GM19099 (cell line): ENCODE data around the gene HTR7.

Experiments
- POLR2A ChIP-seq: IDR thresholded peaks from 3 replicates; pipeline ENCODE4 v1.6.1; 2011; ENCODE audit warnings: low read depth; ENCODE audit not compliant: insufficient read length; ENCODE audit errors: extremely low read depth

HTR7 gene

DNA sequence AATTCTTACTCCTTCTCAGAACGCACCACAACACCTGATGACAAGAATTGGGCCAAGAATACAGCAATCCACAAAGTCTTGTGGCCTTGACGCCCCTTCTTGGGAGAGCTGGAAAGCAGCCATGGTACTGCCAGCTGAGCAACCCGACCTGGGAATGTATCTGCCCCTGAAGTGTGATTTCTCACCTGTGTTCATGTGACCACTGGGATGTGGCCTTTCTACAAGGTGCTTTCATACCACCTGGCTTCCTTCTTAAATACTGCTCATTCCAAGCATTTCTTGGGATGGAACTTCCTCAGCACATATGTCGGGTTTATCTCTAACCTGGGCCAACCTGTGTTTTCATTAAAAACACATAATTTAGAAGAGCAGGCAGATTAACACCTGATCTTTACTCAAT, 72.1 kb downstream of the HTR7 start:
- no peak for TF ChIP-seq POLR2A

DNA sequence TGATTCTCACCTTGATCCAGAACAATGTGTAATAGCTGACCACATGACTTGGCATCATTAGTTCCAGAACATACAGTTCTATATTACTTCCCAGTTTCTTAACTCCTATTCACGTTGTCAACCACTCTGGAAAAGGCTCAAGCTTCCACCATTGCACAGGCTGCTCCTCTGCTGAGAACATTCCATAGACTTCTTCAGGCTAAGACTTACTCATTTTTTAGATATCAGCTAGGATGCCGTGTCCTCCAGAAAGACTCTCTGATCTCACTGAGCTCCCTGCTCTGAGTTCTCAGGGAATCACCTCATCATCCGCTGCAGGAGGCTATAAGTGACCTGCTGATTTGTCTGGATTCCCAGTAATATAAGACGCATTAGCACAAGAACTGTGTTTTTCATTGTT, 73.1 kb downstream of the HTR7 start:
- TF ChIP-seq POLR2A, result no peak

DNA sequence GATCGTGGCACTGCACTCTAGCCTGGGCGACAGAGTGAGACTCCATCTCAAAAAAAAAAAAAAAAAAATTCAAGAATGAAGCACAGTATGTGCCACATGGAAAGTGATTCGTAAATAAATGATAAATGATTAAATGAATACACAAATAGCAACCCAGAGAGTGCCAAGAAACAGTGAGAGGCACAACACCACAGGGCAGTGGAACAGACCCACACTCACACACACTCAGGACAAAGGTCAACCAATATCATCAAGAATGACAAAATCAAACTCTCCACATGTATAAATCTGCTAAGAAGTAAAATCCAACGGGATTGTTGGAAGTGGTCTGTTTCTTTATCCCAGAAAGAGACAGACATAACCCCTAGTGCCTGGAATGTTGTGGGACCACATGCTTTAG, 77.4 kb downstream of the HTR7 start:
- no peak for TF ChIP-seq POLR2A

GRCh38 chr10:90779548-90779947, 78.3 kb downstream of the HTR7 start:
- TF ChIP-seq POLR2A, result no peak

DNA sequence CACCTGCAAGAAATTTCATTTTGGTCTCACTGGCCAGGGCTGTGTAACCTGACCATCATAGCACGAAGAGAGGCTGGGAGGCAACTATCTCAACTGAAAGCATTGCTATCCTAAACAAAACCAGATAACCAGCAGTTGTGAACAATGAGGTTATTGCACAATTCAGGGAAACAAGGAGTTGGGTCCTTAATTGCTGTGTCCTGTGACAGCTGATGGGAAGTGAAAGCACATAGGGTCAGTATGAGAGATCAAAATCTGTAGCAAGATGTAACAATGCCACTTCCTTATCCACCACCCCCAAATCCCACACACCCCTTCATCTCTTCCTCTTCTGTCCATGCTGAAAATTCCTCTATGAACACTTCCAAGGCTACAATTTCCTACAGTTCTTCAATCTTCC, 80.2 kb downstream of the HTR7 start:
- no peak for TF ChIP-seq POLR2A

- no peak for TF ChIP-seq POLR2A
Measured at GRCh38 chr10:90775351-90776028, 82.3 kb downstream of the HTR7 start.

GRCh38 chr10:90769946-90770841, 87.6 kb downstream of the HTR7 start:
- TF ChIP-seq POLR2A, result no peak

DNA sequence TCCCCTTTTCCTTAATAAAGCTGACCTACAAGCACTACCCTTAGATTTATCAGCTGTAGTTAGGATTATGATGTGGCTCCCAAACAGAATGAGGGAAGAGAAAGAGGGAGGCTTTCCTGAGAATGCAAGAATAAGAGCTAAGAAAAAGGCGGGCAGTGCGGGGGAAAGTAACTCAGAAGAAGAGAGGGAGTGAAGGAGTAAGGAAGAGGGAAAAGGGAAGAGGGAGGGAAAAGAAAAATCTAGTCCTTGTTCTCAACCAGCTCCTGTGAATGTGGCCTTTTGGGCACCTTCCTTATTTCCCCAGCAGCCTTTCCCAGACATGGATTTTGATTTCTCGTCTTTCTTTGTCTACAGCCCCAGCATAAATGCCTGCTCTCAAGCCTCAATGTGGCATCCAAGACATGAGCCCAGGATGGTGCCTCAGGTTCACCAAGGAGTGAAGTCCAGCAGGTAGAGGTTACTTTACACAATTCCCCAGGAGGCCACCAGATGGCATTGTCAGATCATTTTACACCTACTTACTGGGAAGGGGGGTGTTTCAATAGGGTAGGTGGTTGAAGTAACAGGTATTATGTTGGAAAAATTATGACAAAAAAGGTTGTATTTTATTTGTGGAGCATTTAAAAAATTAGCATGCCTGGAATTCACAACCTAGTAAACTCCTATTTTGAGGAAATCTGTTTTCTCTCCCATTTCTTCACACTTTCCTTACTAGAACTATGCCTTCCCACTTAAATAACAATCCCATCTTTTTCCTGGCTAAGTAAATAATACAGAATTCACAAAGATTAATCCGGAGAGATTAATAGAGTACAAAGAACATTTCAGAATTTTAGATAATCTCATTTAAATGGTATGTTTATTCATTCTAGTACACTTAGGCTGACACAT, 106.5 kb downstream of the HTR7 start:
- no peak for TF ChIP-seq POLR2A

DNA sequence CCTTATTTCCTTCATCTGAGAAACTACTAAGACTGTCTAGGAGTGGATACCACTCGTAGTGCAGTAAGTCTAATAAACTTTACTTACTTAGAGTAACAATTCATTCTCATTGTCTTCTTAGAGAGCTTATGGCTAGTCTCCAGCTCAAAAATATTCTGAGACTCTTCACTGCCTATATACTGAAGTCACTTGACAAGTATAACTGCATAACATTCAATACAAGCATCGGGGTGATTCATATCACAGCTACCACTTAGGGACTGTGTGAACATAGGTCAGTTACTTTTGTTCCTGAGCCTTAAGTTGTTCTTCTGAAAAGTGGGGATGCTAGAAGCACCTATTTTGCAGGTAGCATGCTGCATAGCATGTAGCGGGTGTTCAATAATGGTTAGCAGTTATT, 111.0 kb downstream of the HTR7 start:
- no peak for TF ChIP-seq POLR2A

DNA sequence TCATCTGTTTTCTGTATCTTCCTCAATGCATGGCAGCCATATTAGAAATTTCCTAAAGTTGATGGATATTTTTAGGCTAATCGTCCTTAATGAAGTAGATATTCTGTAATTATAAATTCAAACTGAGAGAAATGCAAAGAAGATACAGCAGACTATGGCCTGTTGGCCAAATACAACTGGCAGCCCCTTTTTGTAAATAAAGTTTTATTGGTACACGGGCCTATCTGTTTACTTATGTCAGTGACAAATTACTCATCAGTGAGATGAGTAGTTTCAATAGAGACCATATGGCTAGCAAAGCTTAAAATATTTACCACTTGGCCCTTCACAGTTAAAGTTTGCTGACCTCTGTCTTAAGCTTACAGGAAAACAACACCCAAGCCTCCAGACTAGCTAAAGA, 112.3 kb downstream of the HTR7 start:
- no peak for TF ChIP-seq POLR2A

GRCh38 chr10:90743291-90743690, 114.5 kb downstream of the HTR7 start:
- TF ChIP-seq POLR2A, result no peak

DNA sequence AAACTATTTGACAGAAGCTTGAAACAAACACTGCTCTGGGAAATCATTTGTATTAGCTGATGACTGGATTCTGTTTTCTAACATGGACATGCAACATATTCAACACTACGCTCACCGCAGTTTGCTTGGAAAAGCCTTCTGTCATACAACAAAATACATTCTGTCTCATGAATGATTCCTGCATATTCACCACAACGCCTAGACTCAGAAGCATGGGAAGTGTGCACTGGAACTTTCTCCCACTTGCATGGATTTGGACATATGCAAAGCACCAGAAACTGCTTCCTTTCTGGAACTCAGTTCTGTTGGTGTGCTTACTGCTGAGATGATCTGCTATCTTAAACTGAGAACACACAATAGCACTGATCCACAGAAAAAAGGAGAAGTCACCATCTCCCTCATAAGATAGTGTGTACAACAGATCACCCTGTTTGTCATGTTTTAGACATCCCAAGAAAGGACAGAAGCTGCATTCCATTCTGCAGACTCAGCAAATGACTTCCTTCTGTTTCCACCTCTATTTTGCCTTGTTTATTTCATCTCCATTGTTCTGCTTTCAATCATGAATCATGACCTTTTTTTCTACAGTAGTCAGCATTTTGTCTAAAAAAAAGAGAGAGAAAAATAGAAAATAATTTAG, 115.8 kb downstream of the HTR7 start:
- TF ChIP-seq POLR2A, result no peak

GRCh38 chr10:90740265-90740664, 117.6 kb downstream of the HTR7 start:
- TF ChIP-seq POLR2A, result no peak

DNA sequence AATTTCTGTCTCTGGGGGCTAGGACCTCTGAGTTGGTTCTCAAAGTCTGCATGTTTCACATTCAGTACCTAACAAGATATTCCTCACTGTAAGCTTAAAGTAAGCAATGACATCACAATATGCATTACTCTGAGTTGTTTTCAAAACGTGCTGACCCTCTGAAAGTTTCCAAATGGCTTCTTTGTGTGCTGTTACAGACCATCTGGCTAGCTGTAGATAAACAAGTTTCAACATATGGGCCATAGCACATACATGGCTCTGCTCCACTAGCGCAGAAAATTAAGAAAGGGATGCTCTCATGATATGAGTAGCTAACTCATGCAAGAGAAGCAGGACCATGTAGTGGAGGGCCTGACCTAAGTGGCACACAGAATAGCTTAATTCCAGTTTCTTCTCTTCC, 119.0 kb downstream of the HTR7 start:
- TF ChIP-seq POLR2A, result no peak

GRCh38 chr10:90734415-90734814, 123.4 kb downstream of the HTR7 start:
- no peak for TF ChIP-seq POLR2A
